Natural killer cell (primary cell): ENCODE measurements around the gene MEF2A. TPM values are rescaled to one million over a fixed set of nuclear protein-coding genes. Genes with fewer than 3 reads are reported as not detected.
A peak's percentile ranks its signal among the peaks of the same experiment; 100 is the strongest.

Experiments
- ATAC-seq, 3 donors: fragments of 150-1000 bp in 2 of 3; fragments of 200-7000 bp in 1 of 3; cut with Tn5 transposase; 1 replicate in 1 of 3; 2 replicates in 2 of 3; pipeline ENCODE4 v1.10.0; 2021; ENCODE audit warnings: mild to moderate bottlenecking in 2 of 3, moderate library complexity in 2 of 3
- DNase-seq, 2 donors: peaks; one replicate each; pipeline versions ENCODE4 v3.0.0 to v3.0.0-alpha.2; 2013 to 2021; ENCODE audit warnings: mixed read lengths in 1 of 2
- H3K27ac ChIP-seq: one replicate; pipeline ENCODE4 v1.5.1; 2013; ENCODE audit warnings: mild to moderate bottlenecking, low read length
- H3K27me3 ChIP-seq: one replicate; pipeline ENCODE4 v1.6.1; 2013; ENCODE audit warnings: low read length; ENCODE audit not compliant: control insufficient read depth, insufficient read depth
- H3K36me3 ChIP-seq: one replicate; pipeline ENCODE4 v1.6.1; 2013; ENCODE audit warnings: low read length; ENCODE audit not compliant: control insufficient read depth, insufficient read depth
- H3K4me1 ChIP-seq: one replicate; pipeline ENCODE4 v1.6.1; 2013; ENCODE audit warnings: low read length; ENCODE audit not compliant: control insufficient read depth, insufficient read depth
- H3K4me3 ChIP-seq: one replicate; pipeline ENCODE4 v1.5.1; 2013; ENCODE audit warnings: low read length
- H3K9me3 ChIP-seq: one replicate; pipeline ENCODE4 v1.6.1; 2013; ENCODE audit warnings: low read length; ENCODE audit not compliant: control insufficient read depth, insufficient read depth
- H3K27ac Mint-ChIP-seq, 2 donors: one replicate each; pipeline ENCODE4 v1.8.0; 2022; ENCODE audit warnings: mild to moderate bottlenecking in 2 of 2, mixed read lengths in 2 of 2, moderate library complexity in 1 of 2
- H3K27me3 Mint-ChIP-seq, 2 donors: one replicate each; pipeline ENCODE4 v1.8.0; 2022; ENCODE audit warnings: low read depth in 2 of 2, mixed read lengths in 2 of 2
- H3K36me3 Mint-ChIP-seq: one replicate; pipeline ENCODE4 v1.8.0; 2022; ENCODE audit warnings: mixed read lengths
- H3K4me1 Mint-ChIP-seq, 2 donors: one replicate each; pipeline ENCODE4 v1.8.0; 2022; ENCODE audit warnings: mixed read lengths in 2 of 2
- H3K4me3 Mint-ChIP-seq: one replicate; pipeline ENCODE4 v1.8.0; 2022; ENCODE audit warnings: mild to moderate bottlenecking, moderate library complexity, mixed read lengths
- H3K9me3 Mint-ChIP-seq, 2 donors: one replicate each; pipeline ENCODE4 v1.8.0; 2022; ENCODE audit warnings: mixed read lengths in 2 of 2
- CTCF ChIP-seq: fragments of 200-600 bp; IDR thresholded peaks from one replicate; pipeline ENCODE4 v1.8.0; 2022; ENCODE audit warnings: antibody characterized with exemption
- WGBS: methylation state at CpG from one replicate; pipeline ENCODE4 v1.1.7; 2013; ENCODE audit warnings: missing lambda C conversion rate; ENCODE audit not compliant: insufficient coverage; 5-methylcytosine and 5-hydroxymethylcytosine counted together
- intact Hi-C: fragments of 100-400 bp; cut with micrococcal nuclease; formaldehyde crosslinking; loops from one replicate; pipeline ENCODE4 v1.14.2; 2022
- total RNA-seq, 4 donors: library from RNA; stranded (reverse); fragments of 120-200 nt in 1 of 4; gene quantifications; one replicate each; pipeline versions ENCODE4 v1.2.3 to v1.2.4, GENCODE V29; 2013 to 2022

Gene MEF2A
- total RNA-seq, 3 donors from 2014 or later (not counting 1 experiment from before 2014, with no cell fraction given) = 31.1 to 33.9 (median 33.6) TPM

- intact Hi-C loops = no loop called here
- no peaks in the 10 kb centered on the region for H3K27me3 ChIP-seq
- DNase-seq = no peak
- Mint-ChIP-seq H3K36me3 (peaks cover under 1% of the 10 kb centered on the region), H3K9me3 (no peaks in the 10 kb centered on the region), H3K4me1 (peaks cover 45 to 48% of the 10 kb centered on the region in 2 donors), H3K27me3 (no peaks in the 10 kb centered on the region), H3K4me3 (no peak overlapping the region), H3K27ac (peak overlapping the region in 1 of 2 donors; percentile 58)
- peaks cover 7% of the 10 kb centered on the region for H3K4me1 ChIP-seq
- no CpG with 5 or more reads among the region's 2 CpGs for WGBS
- H3K36me3 ChIP-seq = no peaks in the 10 kb centered on the region
- ATAC-seq = no peak
- no peaks in the 10 kb centered on the region for H3K9me3 ChIP-seq
- no peak overlapping the region for H3K27ac ChIP-seq
- no peak overlapping the region for H3K4me3 ChIP-seq
- no peak for TF ChIP-seq CTCF
Measured at GRCh38 chr15:99619712-99620111, 53.9 kb downstream of the MEF2A start.

- no peak overlapping the region for H3K4me3 ChIP-seq
- peaks cover 4% of the 10 kb centered on the region for H3K4me1 ChIP-seq
- H3K36me3 ChIP-seq = no peaks in the 10 kb centered on the region
- Mint-ChIP-seq H3K4me1 (peaks cover 40 to 44% of the 10 kb centered on the region in 2 donors), H3K27ac (peak overlapping the region in 1 of 2 donors; percentile 58), H3K27me3 (no peaks in the 10 kb centered on the region), H3K36me3 (peaks cover 6% of the 10 kb centered on the region), H3K9me3 (no peaks in the 10 kb centered on the region), H3K4me3 (no peak overlapping the region)
- TF ChIP-seq CTCF = no peak
- no peaks in the 10 kb centered on the region for H3K9me3 ChIP-seq
- DNase-seq = no peak
- H3K27me3 ChIP-seq = no peaks in the 10 kb centered on the region
- no peak overlapping the region for H3K27ac ChIP-seq
- intact Hi-C loops = no loop called here
- ATAC-seq = no peak
- 83% methylated on average over 4 of the region's 6 CpGs for WGBS
Measured at GRCh38 chr15:99620178-99620577, 54.4 kb downstream of the MEF2A start.

GRCh38 chr15:99621767-99622166, 56.0 kb downstream of the MEF2A start:
- intact Hi-C loops = no loop called here
- Mint-ChIP-seq H3K9me3 (no peaks in the 10 kb centered on the region), H3K4me1 (peaks cover 48 to 49% of the 10 kb centered on the region in 2 donors), H3K36me3 (peaks cover 9% of the 10 kb centered on the region), H3K4me3 (no peak overlapping the region), H3K27me3 (no peaks in the 10 kb centered on the region), H3K27ac (no peak overlapping the region)
- TF ChIP-seq CTCF = no peak
- no peak for DNase-seq
- no peaks in the 10 kb centered on the region for H3K4me1 ChIP-seq
- H3K27ac ChIP-seq = no peak overlapping the region
- H3K36me3 ChIP-seq = no peaks in the 10 kb centered on the region
- no peak for ATAC-seq
- no peak overlapping the region for H3K4me3 ChIP-seq
- H3K9me3 ChIP-seq = no peaks in the 10 kb centered on the region
- H3K27me3 ChIP-seq = no peaks in the 10 kb centered on the region

GRCh38 chr15:99628374-99629001, 62.7 kb downstream of the MEF2A start:
- no peak for TF ChIP-seq CTCF
- Histone ChIP-seq H3K9me3 (no peaks in the 10 kb centered on the region), H3K4me3 (no peak overlapping the region), H3K27me3 (no peaks in the 10 kb centered on the region), H3K4me1 (no peaks in the 10 kb centered on the region), H3K27ac (no peak overlapping the region), H3K36me3 (peaks cover 3% of the 10 kb centered on the region)
- no peak overlapping the region for H3K27ac Mint-ChIP-seq
- DNase-seq (no peak), ATAC-seq (no peak)
- no peak overlapping the region for H3K4me3 Mint-ChIP-seq
- peaks cover 43 to 47% of the 10 kb centered on the region in 2 donors for H3K4me1 Mint-ChIP-seq
- intact Hi-C loops = no loop called here
- H3K27me3 Mint-ChIP-seq = no peaks in the 10 kb centered on the region
- no peaks in the 10 kb centered on the region for H3K9me3 Mint-ChIP-seq
- peaks cover 9% of the 10 kb centered on the region for H3K36me3 Mint-ChIP-seq
